SK-N-SH (cell line): Measurements from ENCODE around the gene TIAM1. TPM values are rescaled to one million over a fixed set of nuclear protein-coding genes. Genes with fewer than 3 reads are reported as not detected.

Experiments
- CTCF ChIA-PET: fragments of 300-600, 350-600 bp; formaldehyde crosslinking; extraction: SDS; loops from one replicate; lab custom pipeline; 2021; lab: Yijun Ruan, JAX
- POLR2A ChIA-PET: fragments of 350-600 bp; sonication (Branson Sonifier 250); formaldehyde crosslinking; extraction: SDS; loops from one replicate; lab custom pipeline; 2020; ENCODE audit warnings: antibody characterized with exemption, inconsistent platforms; lab: Yijun Ruan, JAX
- DNase-seq: peaks from one replicate; pipeline ENCODE4 v3.0.0; 2012
- H2AFZ ChIP-seq: fragments of 200-600 bp; sonication (generic); 2 replicates; pipeline ENCODE4 v1.8.1; 2016; ENCODE audit warnings: antibody characterized with exemption, mild to moderate bottlenecking, low read depth
- H3F3A ChIP-seq: fragments of 200-600 bp; sonication (generic); replicated peaks from 2 replicates; pipeline ENCODE3; 2016; ENCODE audit warnings: antibody characterized with exemption, mild to moderate bottlenecking; ENCODE audit not compliant: insufficient read depth
- H3K27ac ChIP-seq, 2 experiments: fragments of 200-500 bp in 1 of 2; fragments of 200-600 bp in 1 of 2; sonication (Bioruptor generic) in 1 of 2; sonication (generic), shearing (Covaris generic) in 1 of 2; 2 replicates each; pipeline versions ENCODE4 v1.5.1 to v1.6.1; 2014 to 2016; ENCODE audit warnings: low read depth in 2 of 2, inconsistent platforms in 1 of 2, low read length in 1 of 2, mild to moderate bottlenecking in 1 of 2, mixed read lengths in 1 of 2
- H3K27me3 ChIP-seq: fragments of 200-600 bp; sonication (generic), shearing (Covaris generic); 2 replicates; pipeline ENCODE4 v1.6.1; 2016; ENCODE audit warnings: mixed run types; ENCODE audit not compliant: insufficient read depth
- H3K36me3 ChIP-seq, 2 experiments: fragments of 200-500 bp in 1 of 2; fragments of 200-600 bp in 1 of 2; sonication (Bioruptor generic) in 1 of 2; sonication (generic) in 1 of 2; replicated peaks in 1 of 2; 2 replicates each; pipeline versions ENCODE3 to v1.5.1; 2014 to 2016; ENCODE audit warnings: low read length in 1 of 2, mild to moderate bottlenecking in 1 of 2; ENCODE audit not compliant: insufficient read depth in 2 of 2, control insufficient read depth in 1 of 2
- H3K4me1 ChIP-seq, 2 experiments: fragments of 200-500 bp in 1 of 2; fragments of 200-600 bp in 1 of 2; sonication (Bioruptor generic) in 1 of 2; sonication (generic), shearing (Covaris generic) in 1 of 2; 2 replicates each; pipeline versions ENCODE4 v1.5.1 to v1.6.1; 2014 to 2016; ENCODE audit warnings: low read depth in 1 of 2, low read length in 1 of 2, mixed run types in 1 of 2; ENCODE audit not compliant: insufficient read depth in 2 of 2, control insufficient read depth in 1 of 2
- H3K4me2 ChIP-seq: fragments of 200-600 bp; sonication (generic), shearing (Covaris generic); 2 replicates; pipeline ENCODE4 v1.6.1; 2017; ENCODE audit warnings: mixed run types
- H3K4me3 ChIP-seq, 2 experiments: fragments of 200-500 bp in 1 of 2; fragments of 200-600 bp in 1 of 2; sonication (Bioruptor generic) in 1 of 2; sonication (generic), shearing (Covaris generic) in 1 of 2; 2 replicates each; pipeline versions ENCODE4 v1.5.1 to v1.8.1; 2014 to 2016; ENCODE audit warnings: low read depth in 2 of 2, inconsistent platforms in 1 of 2, low read length in 1 of 2, mild to moderate bottlenecking in 1 of 2, mixed read lengths in 1 of 2, moderate library complexity in 1 of 2
- H3K79me2 ChIP-seq: fragments of 200-600 bp; sonication (generic); 2 replicates; pipeline ENCODE4 v1.8.1; 2017; ENCODE audit warnings: mild to moderate bottlenecking; ENCODE audit not compliant: insufficient read depth
- H3K9ac ChIP-seq: fragments of 200-600 bp; sonication (generic); 2 replicates; pipeline ENCODE4 v1.6.1; 2017; ENCODE audit warnings: mixed run types
- H3K9me2 ChIP-seq: fragments of 200-600 bp; sonication (generic); 2 replicates; pipeline ENCODE4 v1.6.1; 2017; ENCODE audit warnings: mixed run types
- H3K9me3 ChIP-seq: fragments of 200-600 bp; sonication (generic); 2 replicates; pipeline ENCODE4 v1.6.1; 2017; ENCODE audit warnings: mixed run types, mild to moderate bottlenecking, moderate library complexity
- H4K20me1 ChIP-seq: fragments of 200-600 bp; sonication (generic); 2 replicates; pipeline ENCODE4 v1.6.1; 2017; ENCODE audit warnings: mild to moderate bottlenecking, mixed run types; ENCODE audit not compliant: insufficient read depth
- EP300 ChIP-seq, 2 experiments: IDR thresholded peaks; 2 replicates each; pipeline versions ENCODE4 v1.4.0 to v1.6.1; 2012; ENCODE audit warnings: borderline replicate concordance in 1 of 2, low read depth in 1 of 2, low read length in 1 of 2
- FOXM1 ChIP-seq: IDR thresholded peaks from 2 replicates; pipeline ENCODE4 v1.4.0; 2012; ENCODE audit warnings: low read depth, mild to moderate bottlenecking
- GABPA ChIP-seq: IDR thresholded peaks from 2 replicates; pipeline ENCODE4 v1.4.0; 2012; ENCODE audit warnings: low read depth, mild to moderate bottlenecking
- MXI1 ChIP-seq: IDR thresholded peaks from 2 replicates; pipeline ENCODE4 v1.6.1; 2012; ENCODE audit warnings: mild to moderate bottlenecking, low read depth, low read length, improper control_type of control experiment
- NFIC ChIP-seq: IDR thresholded peaks from 2 replicates; pipeline ENCODE4 v1.4.0; 2012; ENCODE audit warnings: borderline replicate concordance
- RCOR1 ChIP-seq: fragments of 150-350 bp; IDR thresholded peaks from 2 replicates; pipeline ENCODE4 v1.6.1; 2017; ENCODE audit warnings: antibody characterized with exemption, low read length
- RFX5 ChIP-seq: IDR thresholded peaks from 2 replicates; pipeline ENCODE4 v1.6.1; 2012; ENCODE audit warnings: mild to moderate bottlenecking, improper control_type of control experiment, low read length
- SMC3 ChIP-seq: IDR thresholded peaks from 2 replicates; pipeline ENCODE4 v1.6.1; 2012; ENCODE audit warnings: low read depth, low read length, improper control_type of control experiment
- WGBS: methylation state at CpG from one replicate; pipeline ENCODE4 v1.1.6; 2017; ENCODE audit warnings: low lambda C conversion rate; 5-methylcytosine and 5-hydroxymethylcytosine counted together
- polyA plus RNA-seq, 3 experiments: library from polyadenylated mRNA; depleted of rRNA; stranded (reverse); fragments of >200 nt; gene quantifications; 2 replicates each; pipeline ENCODE4 v1.2.3, GENCODE V29; 2012
- TF ChIP-seq, protein P1 (sequence below): IDR thresholded peaks from 2 replicates; pipeline ENCODE4 v1.4.0; 2012; ENCODE audit warnings: low read depth, borderline replicate concordance
- TF ChIP-seq, protein P2 (sequence below): fragments of 200-600 bp; sonication (generic); IDR thresholded peaks from 2 replicates; pipeline ENCODE4 v1.6.1; 2017; ENCODE audit warnings: antibody characterized with exemption, mild to moderate bottlenecking, moderate library complexity

Gene TIAM1
- polyA plus RNA-seq, 1 of the 3 experiments (the other 2 are of a cell fraction): 1.7 TPM

DNA sequence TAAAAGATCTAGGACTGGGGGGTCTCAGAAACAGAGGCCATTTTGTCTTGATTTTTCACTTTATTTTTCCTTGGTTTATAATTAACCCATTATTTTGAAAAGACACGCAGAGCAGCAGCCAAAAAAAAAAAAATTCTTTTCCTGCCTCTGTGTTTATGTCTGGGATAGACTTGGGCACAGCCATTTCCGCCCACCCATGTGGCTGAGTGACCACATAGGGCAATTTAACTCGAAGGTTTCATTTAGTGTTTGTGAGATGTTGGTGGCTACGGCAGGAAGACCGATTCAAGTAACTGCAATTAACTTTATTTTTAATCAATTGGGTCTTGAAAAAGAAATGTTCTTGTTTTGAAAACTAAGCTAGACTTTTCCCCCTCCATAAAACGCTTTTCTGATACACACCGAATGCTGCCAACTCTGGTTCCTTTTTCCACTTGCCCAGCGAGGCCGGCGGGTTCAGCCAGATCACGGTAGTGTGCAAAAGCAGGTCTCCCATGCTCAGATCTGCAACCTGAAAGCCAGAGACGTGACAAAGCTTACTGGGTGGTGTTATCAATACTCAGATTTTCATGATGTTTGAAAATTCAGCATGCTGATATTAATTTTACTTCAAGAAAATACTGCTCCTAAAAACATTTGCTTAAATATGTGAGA is 208.4 kb downstream of the TIAM1 start:
- Histone ChIP-seq H2AFZ (no peak overlapping the region), H4K20me1 (no peaks in the 10 kb centered on the region), H3K9me3 (no peaks in the 10 kb centered on the region), H3K79me2 (no peaks in the 10 kb centered on the region), H3F3A (no peaks in the 10 kb centered on the region), H3K9ac (no peak overlapping the region), H3K27ac (peak overlapping the region in 1 of 2 experiments; percentile 6; a peak in 1 of 4 replicates), H3K4me2 (no peak overlapping the region), H3K4me3 (no peak overlapping the region), H3K27me3 (no peaks in the 10 kb centered on the region), H3K4me1 (peaks cover 0 to 24% of the 10 kb centered on the region in 2 experiments; a peak in 2 of 4 replicates), H3K9me2 (no peaks in the 10 kb centered on the region), H3K36me3 (peaks cover 0 to 8% of the 10 kb centered on the region in 2 experiments)
- CTCF ChIA-PET: interaction anchor here (0.6 to 1.6 kb wide), 3 partner anchors 37 to 445 kb away, joined by 3 to 5 read pairs (median 4); no protein-coding TSS in a partner anchor
- DNase-seq: no peak
- POLR2A ChIA-PET: interaction anchor here (1.6 kb wide), 1 partner anchor 39 kb away, joined by 4 read pairs; no protein-coding TSS in a partner anchor
- 72% methylated on average over 12 of the region's 12 CpGs for WGBS
- TF ChIP-seq, protein P1, sequence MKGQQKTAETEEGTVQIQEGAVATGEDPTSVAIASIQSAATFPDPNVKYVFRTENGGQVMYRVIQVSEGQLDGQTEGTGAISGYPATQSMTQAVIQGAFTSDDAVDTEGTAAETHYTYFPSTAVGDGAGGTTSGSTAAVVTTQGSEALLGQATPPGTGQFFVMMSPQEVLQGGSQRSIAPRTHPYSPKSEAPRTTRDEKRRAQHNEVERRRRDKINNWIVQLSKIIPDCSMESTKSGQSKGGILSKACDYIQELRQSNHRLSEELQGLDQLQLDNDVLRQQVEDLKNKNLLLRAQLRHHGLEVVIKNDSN: no peak
- TF ChIP-seq GABPA: no peak
- no peak for TF ChIP-seq FOXM1
- TF ChIP-seq MXI1: no peak
- no peak for TF ChIP-seq EP300 (IDR thresholded peaks at IDR 0.05; ENCODE audit: borderline replicate concordance in 1 of 2, low read depth in 1 of 2, low read length in 1 of 2)
- TF ChIP-seq, protein P2, sequence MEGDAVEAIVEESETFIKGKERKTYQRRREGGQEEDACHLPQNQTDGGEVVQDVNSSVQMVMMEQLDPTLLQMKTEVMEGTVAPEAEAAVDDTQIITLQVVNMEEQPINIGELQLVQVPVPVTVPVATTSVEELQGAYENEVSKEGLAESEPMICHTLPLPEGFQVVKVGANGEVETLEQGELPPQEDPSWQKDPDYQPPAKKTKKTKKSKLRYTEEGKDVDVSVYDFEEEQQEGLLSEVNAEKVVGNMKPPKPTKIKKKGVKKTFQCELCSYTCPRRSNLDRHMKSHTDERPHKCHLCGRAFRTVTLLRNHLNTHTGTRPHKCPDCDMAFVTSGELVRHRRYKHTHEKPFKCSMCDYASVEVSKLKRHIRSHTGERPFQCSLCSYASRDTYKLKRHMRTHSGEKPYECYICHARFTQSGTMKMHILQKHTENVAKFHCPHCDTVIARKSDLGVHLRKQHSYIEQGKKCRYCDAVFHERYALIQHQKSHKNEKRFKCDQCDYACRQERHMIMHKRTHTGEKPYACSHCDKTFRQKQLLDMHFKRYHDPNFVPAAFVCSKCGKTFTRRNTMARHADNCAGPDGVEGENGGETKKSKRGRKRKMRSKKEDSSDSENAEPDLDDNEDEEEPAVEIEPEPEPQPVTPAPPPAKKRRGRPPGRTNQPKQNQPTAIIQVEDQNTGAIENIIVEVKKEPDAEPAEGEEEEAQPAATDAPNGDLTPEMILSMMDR: no peak
- TF ChIP-seq RFX5: no peak
- TF ChIP-seq SMC3: no peak

DNA sequence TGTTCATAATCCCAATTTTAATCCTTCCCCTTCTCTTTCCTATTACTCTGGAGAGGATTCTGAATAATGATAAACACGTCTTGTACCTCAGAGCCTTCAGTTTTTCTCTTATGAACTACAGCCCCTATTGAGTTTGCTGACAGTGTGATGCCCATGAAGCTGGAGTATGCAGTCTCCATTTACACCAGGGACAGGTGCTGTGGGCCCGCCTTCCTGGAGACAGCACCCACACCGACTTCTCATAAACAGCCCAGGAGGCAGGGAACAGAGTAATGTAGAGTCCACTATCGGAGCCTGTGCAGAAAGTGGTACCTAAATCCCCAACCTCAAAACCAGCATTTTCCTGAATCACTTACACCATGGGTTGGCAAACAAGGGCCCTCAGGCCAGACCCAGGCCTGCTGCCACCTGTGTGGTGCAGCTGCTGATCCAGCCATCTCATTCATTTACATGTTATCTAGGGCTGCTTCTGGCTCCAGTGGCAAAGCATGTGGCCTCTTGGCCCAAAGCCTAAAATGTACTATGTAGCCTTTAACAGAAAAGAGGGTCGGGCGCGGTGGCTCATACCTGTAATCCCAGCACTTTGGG is 210.7 kb downstream of the TIAM1 start:
- POLR2A ChIA-PET: no interaction called here

More for the DNA sequence above, 210.7 kb downstream of the TIAM1 start:
- no peak for DNase-seq
- no peaks in the 10 kb centered on the region for H3K79me2 ChIP-seq
- no peak overlapping the region for H2AFZ ChIP-seq
- CTCF ChIA-PET: interaction anchor here (1.0 to 1.6 kb wide), 4 partner anchors 10 to 39 kb away, joined by 3 to 7 read pairs (median 3); no protein-coding TSS in a partner anchor
- no peaks in the 10 kb centered on the region for H3K9me2 ChIP-seq
- 0 out of 2 replicates have a peak, but pooled peaks have one; percentile 14 for TF ChIP-seq RCOR1
- TF ChIP-seq NFIC: no peak
- no peaks in the 10 kb centered on the region for H3K9me3 ChIP-seq
- no peaks in the 10 kb centered on the region for H4K20me1 ChIP-seq
- H3K9ac ChIP-seq: no peak overlapping the region
- peaks cover 0 to 16% of the 10 kb centered on the region in 2 experiments for H3K36me3 ChIP-seq
- H3K4me2 ChIP-seq: no peak overlapping the region
- no peaks in the 10 kb centered on the region for H3K27me3 ChIP-seq
- no peak overlapping the region; a peak in 1 of 4 replicates for H3K4me3 ChIP-seq
- H3K4me1 ChIP-seq: peaks cover 0 to 24% of the 10 kb centered on the region in 2 experiments; a peak in 2 of 4 replicates
- 78% methylated on average over 7 of the region's 7 CpGs for WGBS
- no peaks in the 10 kb centered on the region for H3F3A ChIP-seq
- peak overlapping the region in 1 of 2 experiments; percentile 53; a peak in 1 of 4 replicates for H3K27ac ChIP-seq
